ENCODE results near the gene MAP3K9.
"Not testable (repeated sequence)": the region's sequence is repeated elsewhere in the genome, so short reads cannot be mapped to it uniquely, and the experiment has no call there.

The MAP3K9 gene

DNA sequence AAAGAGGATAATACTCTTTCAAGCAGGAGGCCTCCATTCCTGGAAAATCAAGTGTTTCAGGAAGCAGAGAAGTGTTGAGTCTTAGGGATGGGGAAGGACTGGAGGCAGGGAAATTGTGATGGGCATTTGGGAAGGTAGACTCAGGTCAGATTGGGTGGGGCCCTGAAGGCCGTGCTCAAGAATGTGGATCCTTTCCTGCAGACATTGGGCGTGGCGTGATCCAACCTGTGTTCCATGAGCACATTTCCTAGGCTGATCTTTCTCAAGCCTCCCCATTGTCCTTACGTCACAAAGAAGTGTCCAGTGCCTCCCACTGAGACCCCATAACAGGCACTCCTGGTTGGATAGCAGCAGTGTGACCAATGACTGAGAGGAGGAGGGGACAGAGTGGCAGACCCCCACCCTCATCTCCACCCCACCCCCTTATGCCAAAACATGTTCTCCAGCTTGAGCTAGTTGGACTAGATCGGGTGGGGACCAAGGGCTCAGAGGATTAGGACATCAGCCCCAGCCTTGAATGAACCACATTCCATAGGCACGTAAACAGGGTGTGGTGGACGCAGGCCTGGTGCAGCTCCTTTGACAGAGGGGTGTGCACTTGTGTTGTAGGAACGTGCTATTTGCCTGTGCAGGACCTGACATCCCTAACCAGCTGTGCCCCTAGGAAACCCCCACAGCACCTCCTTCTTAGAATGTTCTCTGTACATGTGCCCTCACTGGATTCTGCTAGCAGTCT is 90.8 kb downstream of the MAP3K9 start:
- no peak for DNase-seq

DNA sequence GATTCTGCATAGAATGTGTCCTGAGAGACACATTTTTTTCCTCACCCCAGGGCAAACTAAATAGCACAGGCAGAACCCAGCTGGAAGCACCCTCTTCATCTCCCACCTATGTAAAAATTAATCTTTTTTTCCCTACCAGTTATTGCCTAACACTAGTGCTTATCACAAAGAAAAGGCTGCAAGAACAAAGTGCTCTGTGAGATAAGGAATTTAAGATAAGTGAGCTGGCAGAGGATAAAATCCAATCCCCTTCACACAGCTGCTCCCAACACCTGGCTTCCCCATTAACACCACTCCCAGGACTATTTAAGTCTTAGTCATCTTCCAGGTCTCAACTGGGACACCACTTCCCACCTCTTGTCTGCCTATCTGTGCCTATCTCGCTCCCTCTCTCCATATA is 92.4 kb downstream of the MAP3K9 start:
- no peak for DNase-seq

DNA sequence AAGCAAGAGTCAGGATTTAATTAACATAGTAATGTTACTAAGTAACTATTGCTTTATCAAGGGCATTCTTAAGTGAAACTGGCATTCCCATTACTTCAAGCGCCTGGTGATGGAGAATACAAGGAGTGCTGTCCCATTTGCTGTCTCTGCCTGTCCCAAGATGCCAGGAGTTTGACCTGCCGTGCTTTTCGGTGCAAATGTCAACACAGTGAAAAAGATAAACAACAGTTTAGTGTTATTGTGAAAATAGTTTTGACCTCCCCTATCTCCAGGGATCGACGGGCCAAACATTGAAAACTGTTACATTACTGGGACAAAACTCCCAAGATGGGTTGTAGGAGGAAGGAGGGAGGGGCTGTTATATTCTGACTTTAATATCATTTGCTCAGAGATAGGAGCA is 92.8 kb downstream of the MAP3K9 start:
- DNase-seq: no peak

DNA sequence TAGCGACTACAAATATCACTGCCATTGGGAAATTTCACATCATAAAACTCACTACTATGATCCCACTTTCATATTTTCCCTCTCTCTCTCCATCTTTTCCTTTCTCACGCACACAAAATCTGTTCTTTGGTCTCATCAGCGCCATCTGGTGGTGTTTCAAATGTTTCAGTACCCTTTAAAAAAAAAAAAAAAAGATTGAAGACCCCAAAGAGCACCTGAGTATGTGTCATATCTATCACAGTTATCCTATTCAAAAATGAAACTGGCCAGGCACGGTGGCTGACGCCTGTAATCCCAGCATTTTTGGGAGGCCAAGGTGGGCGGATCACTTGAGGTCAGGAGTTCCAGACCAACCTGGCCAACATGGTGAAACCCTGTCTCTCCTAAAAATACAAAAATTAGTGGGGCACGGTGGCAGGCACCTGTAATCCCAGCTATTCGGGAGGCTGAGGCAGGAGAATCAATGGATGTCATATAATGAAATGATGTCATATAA is 95.2 kb downstream of the MAP3K9 start:
- peak; percentile 68 for DNase-seq

DNA sequence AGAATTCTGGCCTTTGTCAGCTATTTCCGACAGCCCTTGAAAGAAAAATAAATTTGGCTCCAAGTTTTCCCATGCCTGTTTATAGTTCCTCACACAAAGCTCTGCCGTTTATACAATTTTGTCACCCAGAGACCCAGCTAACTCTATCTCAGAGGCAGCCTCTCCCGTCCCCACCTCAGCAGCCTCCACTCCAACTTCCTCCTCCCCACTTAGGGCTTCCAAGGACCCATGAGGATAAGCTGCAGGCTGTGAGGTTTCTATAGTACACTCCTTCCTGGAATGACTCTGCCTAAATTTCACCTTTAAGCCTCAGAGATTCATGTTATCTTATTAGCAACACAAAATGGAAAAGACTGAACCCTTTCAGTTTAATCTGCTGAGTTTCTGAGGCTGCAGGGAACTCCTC is 95.8 kb downstream of the MAP3K9 start:
- DNase-seq: no peak

DNA sequence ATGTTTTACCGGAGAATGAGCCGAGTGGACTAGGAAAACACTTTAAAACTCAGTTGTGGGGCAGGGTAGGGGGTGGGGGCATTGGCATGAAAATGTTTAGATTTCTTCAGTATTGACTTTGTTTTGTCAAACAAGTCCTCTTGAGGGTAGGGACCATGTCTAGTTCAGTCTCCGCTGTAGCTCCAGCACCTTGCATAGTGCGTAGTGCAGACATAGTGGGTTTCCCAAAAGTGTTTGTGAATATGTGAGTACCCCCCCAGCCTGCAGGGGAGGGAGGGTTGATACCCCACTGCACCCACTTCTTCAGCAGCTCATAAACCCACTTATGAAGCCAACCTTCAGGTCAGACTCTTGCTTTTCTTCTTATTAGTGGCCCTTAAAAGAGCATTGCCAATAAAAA is 96.2 kb downstream of the MAP3K9 start:
- no peak for DNase-seq

DNA sequence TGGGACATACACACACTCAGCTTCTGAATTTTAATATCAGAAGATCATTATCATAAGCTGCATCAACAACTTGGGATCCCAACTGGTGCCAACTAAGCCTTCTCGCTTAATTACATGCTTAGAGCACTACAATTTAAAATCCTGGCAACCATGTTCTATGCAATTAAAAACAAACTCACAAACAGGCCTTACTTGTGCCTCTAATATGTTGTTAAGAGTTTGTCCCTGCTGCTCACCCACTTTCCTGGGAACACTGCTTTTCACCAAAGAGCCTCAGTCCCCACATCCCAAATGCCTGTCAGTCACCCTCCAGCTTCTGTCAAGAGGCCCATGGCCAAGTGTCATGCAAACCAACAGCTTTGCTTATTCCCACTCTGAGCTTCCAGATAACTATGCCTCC is 97.9 kb downstream of the MAP3K9 start:
- DNase-seq: peak; percentile 48

DNA sequence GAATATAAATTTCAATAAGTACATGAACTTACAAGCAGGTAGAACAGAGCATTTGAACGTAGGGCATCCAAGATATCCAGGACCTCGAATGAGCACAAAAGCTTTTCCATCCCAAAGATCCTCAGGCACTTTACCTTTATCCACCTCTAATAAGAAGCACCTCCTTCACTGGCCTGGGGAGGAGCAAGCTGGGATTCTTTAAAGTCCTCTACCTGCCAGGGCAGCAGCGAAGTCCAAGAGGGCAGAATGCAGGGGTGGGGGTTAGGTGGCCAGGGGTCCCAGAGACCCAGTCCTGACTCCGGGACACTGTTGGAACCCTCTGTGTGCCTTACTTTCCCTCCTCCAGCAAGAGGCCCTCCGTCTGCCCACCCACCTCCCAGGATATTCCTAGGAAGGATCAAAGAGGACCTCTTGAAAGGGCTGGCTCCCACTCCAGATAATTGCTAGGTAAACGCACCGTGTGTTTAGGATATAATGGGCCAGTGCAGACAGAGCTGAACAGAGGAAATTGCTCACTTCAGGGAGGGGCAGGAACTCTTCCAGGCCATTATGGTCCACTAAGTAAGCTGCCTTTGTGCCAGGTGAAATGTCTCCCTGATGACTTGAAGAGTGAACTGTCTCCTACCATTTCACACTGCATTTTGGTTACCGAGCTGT is 99.5 kb downstream of the MAP3K9 start:
- DNase-seq: peak; percentile 96

DNA sequence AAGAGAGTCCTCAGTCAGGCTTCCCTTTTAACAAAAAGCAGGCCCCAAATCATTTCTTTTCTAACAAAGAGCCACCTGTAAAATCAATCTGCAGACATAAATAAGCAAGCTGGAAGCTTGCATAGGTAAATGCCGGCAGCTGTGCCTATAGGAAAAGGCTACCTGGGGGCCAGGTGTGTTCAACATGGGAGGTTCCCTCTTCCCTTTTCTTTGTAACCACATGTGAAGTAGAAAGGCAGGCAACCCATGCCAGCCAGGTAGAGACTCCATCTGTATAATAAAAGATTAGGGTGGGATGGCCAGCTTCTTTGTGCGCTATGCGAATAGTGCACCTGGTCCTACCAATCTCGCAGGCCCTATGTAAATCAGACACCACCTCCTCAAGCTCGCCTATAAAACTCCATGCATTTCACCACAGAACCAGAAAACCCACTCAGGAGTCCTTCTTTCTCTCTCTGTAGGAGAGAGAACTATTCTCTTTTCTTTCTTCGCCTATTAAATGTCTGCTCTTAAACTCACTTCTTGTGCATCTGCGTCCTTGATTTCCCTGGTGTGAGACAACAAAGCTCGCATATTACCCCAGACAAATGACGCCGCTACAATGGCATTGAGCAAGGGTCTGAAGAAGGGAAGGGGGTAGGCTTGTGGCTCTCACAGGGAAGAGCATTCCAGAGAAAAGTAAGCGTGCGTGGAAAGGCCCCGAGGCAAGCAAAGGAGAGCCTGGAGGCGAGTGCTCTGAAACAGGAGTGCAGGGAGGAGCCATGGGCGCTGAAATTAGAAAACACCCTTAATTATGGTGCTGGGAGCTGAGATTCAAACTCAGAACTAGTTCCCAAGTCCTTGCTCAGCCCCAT is 100.4 kb downstream of the MAP3K9 start:
- DNase-seq: peak; percentile 43

DNA sequence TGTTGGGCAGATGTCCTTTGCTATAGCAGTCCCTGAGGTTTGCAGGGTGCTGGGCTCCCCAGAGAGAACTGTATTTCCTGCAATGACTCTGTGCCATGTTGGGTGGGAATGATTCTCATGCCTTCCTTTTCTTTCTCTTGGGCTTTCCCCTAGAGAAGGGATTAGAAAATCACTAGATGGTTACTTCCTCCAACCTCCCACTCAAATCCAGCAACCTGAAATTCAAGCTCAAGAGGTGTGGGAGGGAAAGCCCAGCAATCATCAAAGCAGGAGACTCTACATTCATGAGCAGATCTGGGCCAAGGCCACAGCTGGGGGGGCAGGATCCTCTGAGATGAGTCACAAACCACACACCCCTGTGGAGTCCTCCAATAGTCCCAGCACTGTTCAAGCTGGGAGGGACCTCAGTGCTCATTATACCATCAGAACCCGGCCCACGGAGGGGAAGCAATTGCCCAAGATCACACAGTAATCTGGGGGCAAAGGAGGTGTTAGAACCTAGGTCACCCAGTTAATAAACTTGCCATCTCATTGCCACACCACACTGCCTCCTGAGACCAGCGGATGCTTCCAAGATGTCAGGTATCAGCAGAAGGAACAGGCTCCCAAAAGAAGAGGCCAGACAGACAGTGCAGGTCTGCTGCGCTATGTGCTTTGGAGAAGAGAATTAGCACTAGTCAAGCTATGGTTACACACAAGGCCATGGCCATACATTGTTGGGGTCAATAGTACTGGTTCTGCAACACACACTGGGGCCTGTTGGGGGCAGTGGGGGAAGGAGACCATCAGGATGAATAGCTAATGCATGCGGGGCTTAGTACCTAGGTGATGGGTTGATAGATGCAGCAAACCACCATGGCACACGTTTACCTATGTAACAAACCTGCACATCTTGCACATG is 101.9 kb downstream of the MAP3K9 start:
- DNase-seq: no peak

DNA sequence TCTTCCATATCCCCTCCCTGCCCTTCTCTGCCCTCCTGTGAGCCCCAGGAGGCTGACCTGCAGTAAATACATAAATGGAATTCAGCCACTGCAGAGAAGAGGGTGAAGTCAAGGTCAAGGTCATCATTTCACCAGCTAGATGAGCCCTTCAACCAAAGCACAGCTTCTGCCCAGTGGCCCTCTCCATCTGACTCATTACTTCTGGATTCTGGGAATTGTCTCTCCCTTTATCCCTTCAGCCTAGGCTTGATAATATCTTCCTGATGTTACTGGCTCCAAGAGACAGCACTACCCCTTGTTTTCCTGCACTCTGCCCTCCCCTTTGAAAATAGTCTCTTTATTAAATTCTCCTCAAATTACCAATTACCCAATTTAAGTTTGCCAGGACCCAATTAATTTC is 103.1 kb downstream of the MAP3K9 start:
- DNase-seq: no peak

DNA sequence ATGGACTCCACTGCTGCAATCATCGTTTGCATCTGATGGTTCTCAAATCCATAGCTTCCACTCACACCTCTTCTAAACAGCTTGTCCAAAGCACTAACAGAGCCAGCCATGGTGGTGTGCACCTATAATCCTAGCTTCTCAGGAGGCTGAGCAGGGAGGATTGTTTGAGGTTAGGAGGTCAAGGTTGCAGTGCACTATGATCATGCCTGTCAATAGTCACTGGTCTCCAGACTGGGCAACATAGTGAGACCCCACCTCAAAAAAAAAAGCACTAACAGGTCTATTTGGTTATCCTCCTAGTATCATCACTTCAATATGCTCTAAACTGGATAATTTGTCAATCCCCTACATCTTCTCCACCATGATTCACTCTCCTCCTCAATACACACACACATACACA is 104.4 kb downstream of the MAP3K9 start:
- DNase-seq: no peak

DNA sequence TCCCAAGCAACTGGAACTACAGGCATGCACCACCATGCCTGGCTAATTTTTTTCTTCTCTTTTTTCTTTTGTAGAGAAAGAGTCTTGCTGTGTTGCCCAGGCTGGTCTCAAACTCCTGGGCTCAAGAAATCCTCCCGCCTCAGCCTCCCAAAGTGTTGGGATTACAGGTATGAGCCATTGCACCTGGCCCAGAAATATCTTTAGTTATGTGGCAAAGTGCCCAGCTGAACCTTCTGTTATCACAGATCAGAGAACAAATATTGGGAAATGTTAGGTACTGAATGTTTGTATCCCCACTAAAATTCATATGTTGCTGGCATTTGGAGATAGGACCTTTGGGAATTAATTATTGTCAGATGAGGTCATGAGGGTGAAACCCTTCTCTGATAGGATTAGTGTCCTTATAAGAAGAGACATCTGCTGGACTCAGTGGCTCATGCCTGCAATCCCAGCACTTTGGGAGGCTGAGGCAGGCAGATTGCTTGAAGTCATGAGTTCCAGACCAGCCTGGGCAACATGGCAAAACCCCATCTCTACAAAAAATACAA is 105.6 kb downstream of the MAP3K9 start:
- DNase-seq: not testable (repeated sequence)

DNA sequence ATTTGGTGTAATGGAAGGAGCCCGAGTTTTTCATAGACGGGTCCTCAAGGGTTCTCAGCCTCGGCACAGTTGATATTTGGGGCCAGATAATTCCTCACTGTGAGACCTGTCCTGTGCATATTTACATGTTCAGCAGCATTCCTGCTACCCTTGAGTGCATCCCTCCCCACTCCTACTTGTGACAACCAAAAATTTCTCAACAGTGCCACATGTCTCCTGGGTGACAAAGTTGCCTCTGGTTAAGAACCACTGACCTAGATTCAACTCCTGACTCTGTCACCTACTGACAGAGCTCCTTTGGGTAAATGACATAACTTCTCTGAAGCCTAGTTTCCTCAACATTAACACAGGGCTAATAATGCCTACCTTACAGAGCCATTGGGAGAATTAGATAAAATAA is 107.2 kb downstream of the MAP3K9 start:
- no peak for DNase-seq

DNA sequence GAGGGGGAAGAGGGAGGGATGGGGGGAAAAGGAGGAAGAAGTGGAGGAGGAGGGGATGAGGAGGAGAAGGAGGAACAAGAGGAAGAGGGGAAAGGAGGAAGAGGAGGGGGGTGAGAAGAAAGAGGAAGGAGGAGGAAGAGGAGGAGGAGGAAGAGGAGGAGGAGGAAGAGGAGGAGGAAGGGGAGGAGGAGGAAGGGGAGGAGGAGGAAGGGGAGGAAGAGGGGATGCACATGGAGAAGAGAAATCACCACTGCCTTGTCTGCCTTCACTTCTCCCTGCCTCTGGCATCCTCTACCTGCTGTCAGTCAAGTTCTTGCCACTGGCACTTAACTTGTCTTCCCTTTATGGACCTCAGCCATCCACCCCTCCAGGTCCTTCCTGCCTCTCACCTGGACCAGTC is 107.7 kb downstream of the MAP3K9 start:
- DNase-seq: no peak

DNA sequence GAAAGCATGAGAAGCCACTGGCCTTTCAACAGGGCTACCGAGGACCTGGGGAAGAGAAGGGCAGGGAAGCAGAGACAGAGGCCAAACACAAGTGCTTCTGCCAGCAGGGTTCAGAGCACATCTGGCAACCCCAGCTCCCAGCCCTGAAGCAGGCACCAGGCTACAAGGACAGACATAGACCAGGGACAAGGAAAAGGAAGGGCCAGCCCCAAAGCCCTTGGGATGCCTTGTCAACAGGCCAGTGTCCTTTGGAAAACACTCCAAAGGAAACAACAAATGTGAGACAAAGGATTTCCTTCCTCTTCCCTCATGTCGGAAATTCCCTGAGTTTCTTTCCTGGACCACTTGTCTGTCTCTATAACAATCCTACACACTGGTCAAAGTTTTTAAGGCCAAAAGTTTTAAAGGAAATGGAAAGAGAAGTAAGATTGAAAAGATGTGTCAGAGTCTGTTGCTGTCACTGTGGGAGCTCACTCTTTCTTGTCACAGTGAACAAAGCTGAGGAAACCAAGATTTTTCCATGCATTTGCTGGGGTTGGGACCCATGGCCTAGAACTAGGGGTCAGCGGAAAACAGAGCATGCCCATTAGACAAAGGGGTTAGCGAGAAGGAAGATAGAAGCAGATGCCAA is 108.2 kb downstream of the MAP3K9 start:
- DNase-seq: no peak

DNA sequence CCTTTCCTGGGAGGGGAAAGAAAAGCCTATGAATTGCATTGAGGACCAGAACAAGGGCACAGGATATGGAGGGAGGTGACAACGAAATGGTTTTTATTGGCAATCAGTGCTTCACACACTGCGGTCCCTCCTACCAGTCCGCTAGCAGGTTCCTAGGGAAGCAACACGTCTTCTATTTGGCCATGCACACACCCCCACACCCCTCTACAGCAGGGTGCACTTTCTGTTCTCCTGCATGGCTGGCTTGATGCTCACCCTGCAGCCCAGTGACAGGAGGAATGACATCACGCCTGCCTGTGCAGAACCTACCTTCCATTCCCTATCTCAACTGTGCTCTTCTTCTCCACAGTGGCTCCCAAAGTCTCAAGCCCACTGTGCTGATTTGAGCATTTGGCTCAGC is 109.7 kb downstream of the MAP3K9 start:
- no peak for DNase-seq

DNA sequence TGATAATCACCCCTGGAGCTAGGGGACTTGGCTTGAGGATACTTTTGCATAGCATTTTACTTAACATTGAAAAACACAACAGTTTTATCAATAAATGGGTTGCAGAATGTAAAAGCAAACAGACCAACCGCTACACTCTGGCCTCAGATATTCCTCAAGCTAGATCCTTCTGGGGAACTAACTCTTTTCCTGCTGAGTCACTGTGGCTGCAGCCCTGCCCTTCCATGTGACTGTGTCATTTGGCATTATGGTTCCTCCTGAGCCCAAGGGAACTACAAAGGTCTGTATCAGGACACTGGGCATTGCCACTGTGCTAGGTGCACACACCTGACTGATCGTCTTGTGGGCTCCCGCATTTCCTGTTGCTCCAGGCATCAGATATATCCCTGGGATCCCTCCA is 111.0 kb downstream of the MAP3K9 start:
- no peak for DNase-seq

DNA sequence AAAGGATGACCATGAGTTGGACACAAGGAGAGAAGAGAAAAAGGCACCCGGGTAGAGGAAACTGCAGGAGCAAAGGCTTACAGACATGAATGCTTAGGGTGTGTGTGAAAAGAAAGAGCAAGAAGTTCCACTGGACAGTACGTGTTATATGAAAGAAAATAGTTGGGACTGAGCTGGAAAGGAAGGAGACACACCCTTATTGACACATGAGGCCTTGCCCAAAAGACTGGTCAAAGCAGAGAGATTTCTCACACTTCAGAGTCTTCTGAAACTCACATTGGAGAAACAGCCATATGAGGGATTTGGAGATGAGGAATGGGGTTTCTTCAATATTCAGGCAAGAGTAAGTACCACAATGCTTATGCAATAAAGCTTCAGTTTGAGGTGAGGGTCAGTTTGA is 111.6 kb downstream of the MAP3K9 start:
- no peak for DNase-seq

DNA sequence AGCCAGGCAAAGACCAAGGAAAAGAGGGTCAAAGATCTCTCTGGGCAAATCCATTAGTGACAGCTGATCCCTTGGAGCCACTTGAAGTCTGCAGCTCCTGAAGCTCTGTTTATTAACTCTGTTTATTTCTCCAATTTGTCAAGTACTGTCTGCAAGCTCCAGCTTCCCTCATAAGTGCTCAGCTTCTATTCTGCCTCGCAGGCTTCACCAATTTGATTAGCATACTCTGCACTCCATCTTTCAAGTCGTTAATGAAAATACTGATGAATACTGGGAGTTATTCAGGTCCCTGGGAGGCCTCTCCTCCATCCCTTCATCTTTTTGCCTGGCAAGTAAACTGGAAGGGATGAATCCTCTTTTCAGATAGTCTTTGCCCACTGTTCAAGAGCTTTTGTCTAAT is 113.3 kb downstream of the MAP3K9 start:
- DNase-seq: no peak

DNA sequence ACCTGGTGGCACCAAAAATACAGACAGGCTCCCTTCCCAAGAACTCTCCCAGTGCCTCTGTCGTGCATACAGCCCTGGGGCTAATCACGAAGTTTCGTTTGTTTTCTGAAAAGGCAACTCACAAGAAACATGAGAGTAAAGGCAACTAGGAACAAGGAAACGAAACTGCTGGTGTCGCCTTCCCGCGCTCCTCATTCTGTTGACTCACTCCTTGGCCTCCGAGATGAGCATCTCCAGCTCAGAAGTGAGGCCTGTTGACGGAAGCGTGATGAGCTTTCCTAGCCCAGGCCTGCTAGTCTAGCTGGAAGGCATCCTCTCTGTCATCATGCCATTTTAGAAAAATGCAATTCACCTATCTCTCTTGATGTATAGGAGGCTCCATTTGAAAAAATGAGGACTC is 117.1 kb downstream of the MAP3K9 start:
- no peak for DNase-seq

Measured in NCI-H1105 (cell line).